Colonic mucosa (tissue), 4 donors: ENCODE measurements around the gene SERINC3. TPM values are rescaled to one million over a fixed set of nuclear protein-coding genes. Genes with fewer than 3 reads are reported as not detected.

ENCODE experiments used
- DNase-seq: peaks from one replicate; pipeline ENCODE4 v3.0.0-alpha.2; 2020
- H3K27ac ChIP-seq: fragments of 200-600 bp; one replicate; pipeline ENCODE4 v1.8.0; 2021
- H3K27me3 ChIP-seq: fragments of 200-600 bp; one replicate; pipeline ENCODE4 v1.8.0; 2021
- H3K36me3 ChIP-seq: fragments of 200-600 bp; one replicate; pipeline ENCODE4 v1.8.0; 2021
- H3K4me1 ChIP-seq: fragments of 200-600 bp; one replicate; pipeline ENCODE4 v1.8.0; 2021; ENCODE audit warnings: mild to moderate bottlenecking
- H3K4me3 ChIP-seq: fragments of 200-600 bp; one replicate; pipeline ENCODE4 v1.8.0; 2021
- H3K9ac ChIP-seq, 2 donors: one replicate each; pipeline ENCODE4 v1.7.0; 2013; ENCODE audit warnings: control low read depth in 2 of 2, low read depth in 2 of 2, low read length in 2 of 2
- H3K9me3 ChIP-seq: fragments of 200-600 bp; one replicate; pipeline ENCODE4 v1.8.0; 2021
- CTCF ChIP-seq: fragments of 200-600 bp; IDR thresholded peaks from one replicate; pipeline ENCODE4 v1.8.0; 2022; ENCODE audit warnings: antibody characterized with exemption, mild to moderate bottlenecking
- intact Hi-C: fragments of 100-400 bp; cut with DNase I; formaldehyde crosslinking; loops from one replicate; pipeline ENCODE4 v1.14.1; 2022
- total RNA-seq, 2 donors: library from RNA; stranded (reverse); fragmentation: NEBNext Ultra II Directional in 1 of 2; extraction: Animal tissue kit (Norgen Biotek cat#: 25700) in 1 of 2; gene quantifications; one replicate each; pipeline ENCODE4 v1.2.1, GENCODE V29; 2021
- donor health status: healthy.
- donor health status: DM: no; HTN: no; CAD: no.
- donor health status: DM: no; HTN: no; CAD: no.

Gene SERINC3
- total RNA-seq, 2 donors from 2014 or later: 82.8 to 121 TPM

DNA sequence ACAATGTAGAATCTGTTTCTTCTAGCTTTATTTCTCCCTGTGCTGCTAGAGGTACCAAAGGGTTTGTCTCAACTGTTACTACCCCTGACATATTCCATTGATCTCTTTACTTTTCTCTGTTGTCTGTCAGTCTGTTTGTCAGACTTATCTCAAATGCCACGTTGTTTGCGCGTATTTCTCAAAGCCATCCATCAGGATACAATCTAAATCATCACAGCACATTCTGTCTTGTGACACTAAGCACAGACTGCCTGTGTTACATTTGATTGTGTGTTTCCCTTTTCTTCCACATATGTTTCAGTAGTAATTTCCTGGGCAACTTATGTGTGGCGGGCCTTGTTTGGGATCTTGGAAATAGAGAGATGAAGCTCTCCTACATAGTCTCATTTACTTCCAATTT, 30.2 kb upstream of the SERINC3 start:
- TF ChIP-seq CTCF: no peak
- Histone ChIP-seq H3K4me3 (no peak overlapping the region), H3K9ac (no peak overlapping the region), H3K4me1 (peaks cover 4% of the 10 kb centered on the region), H3K27ac (peak overlapping the region; percentile 7), H3K27me3 (no peaks in the 10 kb centered on the region), H3K36me3 (no peaks in the 10 kb centered on the region), H3K9me3 (no peaks in the 10 kb centered on the region)
- DNase-seq: peak; percentile 11
- intact Hi-C loops: no loop called here

DNA sequence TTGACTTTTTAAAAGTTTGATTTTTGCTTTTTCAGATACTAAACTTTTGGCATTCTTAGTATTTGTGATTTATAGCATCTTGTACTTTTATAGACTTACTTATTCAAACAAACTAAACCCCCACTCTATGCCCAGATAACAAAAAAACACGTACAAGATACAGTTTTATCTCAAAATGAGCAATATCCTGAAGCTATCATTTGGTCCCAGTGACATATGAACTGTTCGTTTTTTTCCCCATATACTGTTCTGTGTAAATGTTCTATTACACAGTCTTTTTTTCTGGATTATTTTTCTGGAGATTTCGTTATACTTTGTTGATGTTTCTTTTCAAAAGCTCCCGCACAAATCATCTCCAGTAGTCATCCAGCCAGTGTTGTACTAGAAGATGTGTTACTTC, 27.3 kb upstream of the SERINC3 start:
- no peak overlapping the region for H3K4me3 ChIP-seq
- H3K36me3 ChIP-seq: no peaks in the 10 kb centered on the region
- no peak for DNase-seq
- no peak overlapping the region for H3K9ac ChIP-seq
- TF ChIP-seq CTCF: no peak
- intact Hi-C loops: no loop called here
- H3K9me3 ChIP-seq: no peaks in the 10 kb centered on the region
- no peaks in the 10 kb centered on the region for H3K27me3 ChIP-seq
- no peaks in the 10 kb centered on the region for H3K4me1 ChIP-seq
- peak overlapping the region; percentile 5 for H3K27ac ChIP-seq

GRCh38 chr20:44547419-44547818, 25.5 kb upstream of the SERINC3 start:
- Histone ChIP-seq H3K36me3 (no peaks in the 10 kb centered on the region), H3K9me3 (no peaks in the 10 kb centered on the region), H3K4me3 (no peak overlapping the region), H3K9ac (no peak overlapping the region), H3K4me1 (no peaks in the 10 kb centered on the region), H3K27ac (no peak overlapping the region), H3K27me3 (no peaks in the 10 kb centered on the region)
- intact Hi-C loops: no loop called here
- peak; percentile 1 for DNase-seq
- TF ChIP-seq CTCF: no peak

- Histone ChIP-seq H3K9ac (no peak overlapping the region), H3K4me3 (no peak overlapping the region), H3K9me3 (no peaks in the 10 kb centered on the region), H3K4me1 (no peaks in the 10 kb centered on the region), H3K27me3 (no peaks in the 10 kb centered on the region), H3K36me3 (no peaks in the 10 kb centered on the region), H3K27ac (no peak overlapping the region)
- no peak for TF ChIP-seq CTCF
- intact Hi-C loops: loop anchor here (5.0 kb wide), 1 partner anchor 58 kb away; no protein-coding TSS in a partner anchor
- DNase-seq: peak; percentile 14
Measured at GRCh38 chr20:44544263-44544662, 22.4 kb upstream of the SERINC3 start.

DNA sequence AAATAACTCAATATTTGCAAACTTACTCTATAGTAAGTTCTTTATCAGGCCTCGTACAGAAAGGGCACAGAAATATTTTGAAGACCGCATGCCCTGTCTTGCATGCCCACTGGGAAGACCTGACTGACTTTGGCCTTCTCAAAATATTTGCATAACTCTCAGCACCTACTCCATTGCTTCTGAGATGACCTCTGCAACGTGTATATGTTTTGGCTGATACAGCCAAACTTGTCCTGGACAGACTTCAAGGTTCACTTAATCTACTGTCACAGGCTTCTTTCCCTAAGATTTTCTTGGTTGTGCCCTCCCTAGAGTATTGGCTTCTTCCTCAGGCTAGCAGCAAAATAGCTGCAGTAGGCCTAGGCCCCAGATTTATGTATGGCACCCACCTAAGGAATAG, 21.5 kb upstream of the SERINC3 start:
- intact Hi-C loops: loop anchor here (5.0 kb wide), 1 partner anchor 59 kb away; no protein-coding TSS in a partner anchor

More for the DNA sequence above, 21.5 kb upstream of the SERINC3 start:
- peak; percentile 10 for DNase-seq
- no peaks in the 10 kb centered on the region for H3K27me3 ChIP-seq
- no peak overlapping the region for H3K4me3 ChIP-seq
- TF ChIP-seq CTCF: no peak
- H3K9ac ChIP-seq: no peak overlapping the region
- H3K4me1 ChIP-seq: no peaks in the 10 kb centered on the region
- no peaks in the 10 kb centered on the region for H3K36me3 ChIP-seq
- no peaks in the 10 kb centered on the region for H3K9me3 ChIP-seq
- H3K27ac ChIP-seq: no peak overlapping the region
